CD4-positive, alpha-beta T cell treated with Interleukin-17A for 4 hours (primary cell): ENCODE measurements around the gene NOTO.

Experiments used
- DNase-seq: peaks from one replicate; pipeline ENCODE4 v3.0.0-alpha.2; 2020; ENCODE audit warnings: mixed read lengths

NOTO gene

GRCh38 chr2:73258913-73259215 is 56.5 kb downstream of the NOTO start:
- DNase-seq: no peak

GRCh38 chr2:73259276-73259675 is 56.9 kb downstream of the NOTO start:
- no peak for DNase-seq

- DNase-seq: no peak
Observed at GRCh38 chr2:73259704-73260337, 57.4 kb downstream of the NOTO start.

GRCh38 chr2:73260338-73260984 is 58.1 kb downstream of the NOTO start:
- DNase-seq: no peak
